KOPT-K1 (cell line): ENCODE data around the gene CITED4.

Experiments used
- H3K27ac ChIP-seq: fragments of 200-600 bp; sonication (generic); 2 replicates; pipeline ENCODE4 v1.5.1; 2016; ENCODE audit warnings: antibody characterized with exemption, mild to moderate bottlenecking, low read depth, low read length; ENCODE audit not compliant: poor library complexity, severe bottlenecking
- H3K36me3 ChIP-seq: fragments of 200-600 bp; sonication (generic); 2 replicates; pipeline ENCODE4 v1.5.1; 2017; ENCODE audit warnings: antibody characterized with exemption, mild to moderate bottlenecking, low read length, moderate library complexity; ENCODE audit not compliant: insufficient read depth
- H3K9me3 ChIP-seq: fragments of 200-600 bp; sonication (generic); 2 replicates; pipeline ENCODE4 v1.5.1; 2017; ENCODE audit warnings: antibody characterized with exemption, low read length, mild to moderate bottlenecking; ENCODE audit not compliant: insufficient read depth, poor library complexity, severe bottlenecking

CITED4 gene

DNA sequence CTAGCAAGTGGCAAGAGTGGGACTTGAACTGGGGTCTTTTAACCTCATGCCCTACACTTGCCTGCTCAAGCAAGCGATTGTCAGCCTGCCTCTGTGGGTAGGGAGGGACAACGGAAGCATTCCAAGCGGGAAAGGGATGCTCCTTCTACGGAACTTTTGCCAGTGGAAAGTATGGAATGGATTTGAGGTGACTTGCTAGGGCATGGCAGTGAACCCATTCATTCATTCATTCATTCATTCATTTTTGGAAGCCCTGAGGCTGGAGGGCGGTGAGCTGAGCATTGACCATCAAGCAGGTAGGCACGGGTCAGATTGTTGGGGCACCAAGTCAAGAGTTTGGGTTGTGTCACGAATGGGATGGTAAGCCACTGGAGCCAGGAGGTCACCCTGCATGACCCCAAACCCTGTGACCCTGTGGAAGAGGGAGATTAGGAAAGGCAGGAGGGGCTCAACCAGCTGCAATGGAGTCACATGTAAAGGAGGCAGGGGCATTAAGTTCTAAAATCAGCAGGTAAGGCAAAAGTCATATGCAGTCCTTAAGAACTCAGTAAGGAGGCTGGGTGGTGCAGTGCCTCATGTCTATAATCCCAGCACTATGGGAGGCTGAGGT lies 11.8 kb upstream of the CITED4 start:
- Histone ChIP-seq H3K36me3 (no peaks in the 10 kb centered on the region), H3K27ac (no peak overlapping the region), H3K9me3 (peaks cover 14% of the 10 kb centered on the region)

DNA sequence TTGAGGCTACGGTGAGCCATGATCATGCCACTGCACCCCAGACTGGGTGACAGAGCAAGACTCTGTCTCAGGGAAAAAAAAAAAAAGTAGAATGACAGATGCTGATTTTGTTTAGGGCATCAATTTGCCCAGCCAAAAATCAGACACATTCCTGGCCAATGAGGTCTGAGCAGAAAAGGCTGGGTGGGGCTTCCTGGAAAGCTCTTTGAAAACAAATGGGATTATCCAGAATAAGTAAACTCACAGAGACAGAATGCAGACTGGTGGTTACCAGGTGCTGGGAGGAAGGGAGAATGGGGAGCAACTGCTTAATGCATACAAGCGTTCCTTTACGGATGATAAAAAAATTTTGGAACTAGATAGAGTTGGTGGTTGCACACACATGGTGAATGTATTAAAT lies 10.1 kb upstream of the CITED4 start:
- H3K36me3 ChIP-seq = no peaks in the 10 kb centered on the region
- H3K9me3 ChIP-seq = peaks cover 14% of the 10 kb centered on the region
- no peak overlapping the region for H3K27ac ChIP-seq

DNA sequence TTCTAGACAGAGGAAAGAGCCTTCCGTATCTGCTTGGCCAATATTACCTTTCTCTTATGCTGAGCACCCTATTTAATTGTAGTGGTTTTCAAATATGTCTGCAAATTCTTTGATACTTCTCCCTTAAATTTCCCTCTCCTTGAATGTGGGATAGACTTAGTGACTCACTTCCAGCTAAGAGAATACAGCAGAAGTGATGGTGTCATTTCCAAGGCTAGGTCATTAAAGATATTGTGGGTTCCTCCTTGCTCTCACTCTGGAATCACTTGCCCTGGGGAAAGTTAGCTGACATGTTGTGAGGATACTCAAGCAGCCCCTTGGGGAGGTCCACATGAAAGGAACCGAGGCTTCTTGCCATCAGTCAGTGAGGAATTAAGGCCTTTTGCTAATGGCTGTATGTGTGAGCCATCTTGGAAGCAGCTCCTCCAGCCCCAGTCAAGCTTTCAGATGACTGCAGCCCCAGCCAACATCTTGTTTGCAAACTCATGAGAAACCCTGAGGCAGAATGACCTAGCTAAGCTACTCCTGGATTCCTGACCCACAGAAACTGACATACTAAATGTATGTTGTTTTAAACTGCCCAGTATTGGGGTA lies 8.1 kb upstream of the CITED4 start:
- Histone ChIP-seq H3K27ac (no peak overlapping the region), H3K36me3 (no peaks in the 10 kb centered on the region), H3K9me3 (no peaks in the 10 kb centered on the region)

DNA sequence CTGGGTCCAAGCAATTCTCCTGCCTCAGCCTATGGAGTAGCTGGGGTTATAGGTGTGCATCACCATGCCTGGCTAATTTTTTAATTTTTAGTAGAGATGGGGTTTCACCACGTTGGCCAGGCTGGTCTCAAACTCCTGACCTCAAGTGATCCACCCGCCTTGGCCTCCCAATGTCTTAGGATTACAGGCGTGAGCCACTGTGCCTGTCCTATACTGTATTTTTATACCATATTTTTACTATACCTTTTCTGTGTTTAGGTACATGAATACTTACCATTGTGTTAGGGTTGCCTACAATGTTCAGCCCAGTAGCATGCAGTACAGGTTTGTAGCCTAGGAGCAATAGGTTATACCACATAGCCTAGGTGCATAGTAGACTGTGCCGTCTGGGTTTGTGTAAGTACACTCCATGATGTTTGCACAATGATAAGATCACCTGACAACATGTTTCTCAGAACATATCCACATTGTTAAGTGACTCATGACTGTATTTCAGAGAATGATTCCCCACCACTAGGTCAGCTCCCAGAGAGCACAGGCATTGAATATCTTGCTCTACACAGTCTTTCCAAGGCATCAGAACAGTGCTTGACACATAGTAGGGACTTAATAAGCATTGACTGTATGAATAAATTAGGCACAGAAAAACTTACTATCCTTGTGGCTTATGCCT lies 6.0 kb upstream of the CITED4 start:
- Histone ChIP-seq H3K9me3 (no peaks in the 10 kb centered on the region), H3K36me3 (no peaks in the 10 kb centered on the region), H3K27ac (no peak overlapping the region)

DNA sequence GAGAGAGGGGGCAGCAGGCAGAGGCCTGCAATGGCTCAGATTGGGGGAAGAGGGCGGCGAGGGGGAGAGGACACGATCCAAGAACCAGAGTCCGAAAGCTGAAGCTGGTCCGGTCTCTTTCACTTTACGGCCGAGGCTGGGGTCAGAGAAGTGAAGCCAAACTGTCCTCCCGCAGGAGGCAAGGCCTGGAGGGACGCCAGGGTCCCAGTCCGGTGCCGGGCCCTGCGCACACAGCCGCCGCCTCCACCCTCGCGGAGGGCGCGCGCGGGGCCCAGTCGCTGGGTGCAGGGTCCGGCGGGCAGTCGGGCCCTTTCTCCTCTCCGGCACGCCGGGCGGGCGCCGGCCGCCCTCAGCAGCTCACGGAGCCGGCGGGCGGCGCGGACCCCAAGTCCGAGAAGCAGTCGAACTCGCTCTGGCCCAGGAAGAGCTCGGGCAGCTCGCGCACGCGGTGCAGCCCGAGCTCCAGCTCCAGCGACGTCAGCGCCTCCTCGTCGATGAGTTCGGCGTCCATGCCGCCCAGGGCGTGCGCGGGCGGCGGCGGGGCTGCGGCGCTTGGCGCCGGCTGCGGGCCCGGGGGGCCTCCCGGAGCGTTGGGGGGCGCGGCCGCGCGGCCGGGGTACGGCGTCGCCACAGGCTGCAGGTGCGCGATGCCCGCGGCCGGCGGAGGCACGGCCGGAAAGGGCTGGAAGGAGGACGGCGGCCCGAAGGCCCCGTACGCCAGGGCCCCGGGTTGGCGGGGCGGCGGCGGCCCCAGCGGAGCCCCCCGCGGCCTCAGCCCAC lies 749 bp downstream of the CITED4 start:
- Histone ChIP-seq H3K36me3 (no peaks in the 10 kb centered on the region), H3K9me3 (no peaks in the 10 kb centered on the region), H3K27ac (no peak overlapping the region)

DNA sequence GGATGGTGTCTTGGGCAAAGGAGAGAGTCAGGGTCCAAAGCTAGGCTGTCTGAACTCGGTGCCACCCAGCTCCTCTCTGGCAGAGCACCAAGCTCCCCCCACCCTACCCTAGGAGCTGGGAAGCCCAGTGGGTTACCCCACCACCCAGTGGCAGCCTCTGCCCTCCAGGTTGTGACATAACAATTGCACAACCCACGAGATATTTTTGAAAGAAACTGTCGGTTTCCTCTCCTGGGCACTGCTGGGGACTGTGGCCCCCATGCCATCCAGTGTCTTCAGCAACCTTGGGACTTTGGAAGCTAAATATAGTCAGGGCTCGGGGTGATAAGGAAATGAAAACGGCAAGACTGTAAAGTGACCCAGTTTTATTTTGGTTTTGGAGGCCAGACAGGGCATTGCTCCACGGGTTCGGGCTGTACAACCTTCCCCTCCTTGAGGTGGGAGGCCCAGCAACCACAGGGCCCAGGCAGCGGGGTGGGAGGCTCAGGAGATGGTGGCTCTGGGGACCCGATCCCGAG lies 1.4 kb downstream of the CITED4 start:
- H3K36me3 ChIP-seq = no peaks in the 10 kb centered on the region
- H3K27ac ChIP-seq = no peak overlapping the region
- H3K9me3 ChIP-seq = no peaks in the 10 kb centered on the region

DNA sequence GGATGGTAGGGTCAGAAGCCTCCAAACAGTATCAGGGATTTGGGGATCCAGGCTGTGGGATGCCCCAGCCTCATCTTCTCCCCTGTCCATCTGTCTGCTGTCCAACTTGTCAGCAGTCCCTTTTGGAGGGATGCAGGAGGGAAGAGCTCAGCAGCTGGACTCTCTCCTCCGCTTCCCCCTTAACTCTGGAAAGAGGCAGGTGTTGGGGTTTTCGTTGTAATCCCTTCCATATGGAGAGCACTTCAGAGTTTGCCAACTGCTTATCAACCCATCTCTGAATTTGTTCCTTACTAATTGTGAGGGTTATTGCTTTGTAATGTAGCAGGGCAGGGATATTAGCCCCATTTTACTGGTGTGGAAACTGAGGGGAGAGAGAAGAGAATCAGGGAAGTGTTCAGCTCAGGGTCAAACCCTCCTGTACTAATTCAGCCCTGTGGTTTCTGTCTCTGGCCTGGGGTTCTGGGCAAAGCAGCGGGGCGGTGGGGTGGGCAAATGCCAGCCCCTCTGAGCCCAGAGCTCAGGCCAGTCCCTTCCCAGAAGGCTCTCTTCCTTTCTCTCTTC lies 3.2 kb downstream of the CITED4 start:
- H3K36me3 ChIP-seq = no peaks in the 10 kb centered on the region
- H3K27ac ChIP-seq = no peak overlapping the region

DNA sequence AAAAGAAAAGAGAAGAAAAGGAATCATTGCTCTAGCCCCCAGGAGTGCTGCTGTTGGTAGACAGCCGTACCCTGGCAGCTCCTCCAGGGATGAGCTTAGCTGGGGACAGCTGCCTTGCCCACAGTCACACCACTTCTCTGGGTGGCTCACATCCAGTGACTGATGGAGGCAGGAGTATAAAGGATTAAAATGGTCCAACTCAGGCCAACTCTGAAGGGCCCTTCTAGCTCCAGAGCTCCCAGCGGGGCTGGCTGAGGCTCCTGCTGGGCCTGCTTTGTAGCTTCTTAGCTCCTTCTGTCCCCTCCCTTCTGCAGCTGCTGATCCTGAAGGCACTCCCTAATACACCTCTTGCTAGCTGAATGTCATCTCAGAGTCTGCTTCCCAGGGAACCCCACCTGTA lies 4.4 kb downstream of the CITED4 start:
- Histone ChIP-seq H3K27ac (no peak overlapping the region), H3K36me3 (no peaks in the 10 kb centered on the region), H3K9me3 (no peaks in the 10 kb centered on the region)

More for the DNA sequence above, 3.2 kb downstream of the CITED4 start:
- no peaks in the 10 kb centered on the region for H3K9me3 ChIP-seq

DNA sequence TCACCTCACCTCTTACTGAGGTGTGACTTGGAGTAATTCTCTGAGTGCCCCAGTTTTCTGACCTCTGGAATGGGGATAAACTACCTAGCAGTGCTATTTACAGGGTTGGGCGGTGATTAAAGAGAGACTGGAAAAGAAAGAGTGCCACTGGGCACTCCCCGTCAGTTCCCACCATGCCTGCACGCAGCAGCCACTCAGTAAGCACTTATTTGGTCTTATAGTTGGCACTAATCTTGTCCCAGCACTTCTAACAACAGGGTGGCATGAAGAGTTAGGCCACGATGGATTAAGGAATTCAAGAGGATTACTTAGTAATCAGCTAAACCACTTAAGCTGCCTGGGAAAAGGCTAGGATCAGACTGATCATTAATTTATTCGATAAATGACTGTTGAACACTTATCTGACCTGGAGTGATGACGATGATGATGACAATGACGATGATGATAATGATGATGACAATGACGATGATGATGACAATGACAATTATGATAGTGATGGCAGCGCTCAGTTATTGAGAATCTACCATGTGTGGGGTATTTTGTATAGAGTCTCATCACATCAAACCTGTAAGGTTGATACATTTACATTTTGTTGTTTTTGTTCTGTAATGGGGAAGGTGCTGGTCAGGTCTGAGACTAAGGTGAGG lies 5.4 kb downstream of the CITED4 start:
- Histone ChIP-seq H3K36me3 (no peaks in the 10 kb centered on the region), H3K9me3 (no peaks in the 10 kb centered on the region), H3K27ac (no peak overlapping the region)

DNA sequence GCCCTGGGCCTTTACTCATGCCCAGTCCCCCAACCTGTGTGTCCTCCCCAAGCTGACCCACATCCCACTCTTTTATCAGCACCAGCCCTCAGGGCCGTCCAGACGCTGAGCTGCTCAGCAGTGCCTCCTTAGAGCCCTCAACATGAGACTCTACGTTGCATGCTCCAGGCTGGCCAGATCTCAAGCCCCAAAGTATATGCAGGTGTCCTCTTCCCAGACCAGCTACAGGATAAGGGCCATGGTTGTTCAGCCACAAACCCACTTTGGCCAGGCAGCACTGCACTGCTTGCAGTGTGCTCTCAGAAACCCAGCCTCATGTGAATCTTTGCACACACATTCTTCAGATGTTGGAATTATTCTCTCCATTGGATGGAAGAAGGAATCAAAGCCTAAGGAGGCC lies 6.0 kb downstream of the CITED4 start:
- no peaks in the 10 kb centered on the region for H3K9me3 ChIP-seq
- H3K27ac ChIP-seq = no peak overlapping the region
- H3K36me3 ChIP-seq = no peaks in the 10 kb centered on the region

DNA sequence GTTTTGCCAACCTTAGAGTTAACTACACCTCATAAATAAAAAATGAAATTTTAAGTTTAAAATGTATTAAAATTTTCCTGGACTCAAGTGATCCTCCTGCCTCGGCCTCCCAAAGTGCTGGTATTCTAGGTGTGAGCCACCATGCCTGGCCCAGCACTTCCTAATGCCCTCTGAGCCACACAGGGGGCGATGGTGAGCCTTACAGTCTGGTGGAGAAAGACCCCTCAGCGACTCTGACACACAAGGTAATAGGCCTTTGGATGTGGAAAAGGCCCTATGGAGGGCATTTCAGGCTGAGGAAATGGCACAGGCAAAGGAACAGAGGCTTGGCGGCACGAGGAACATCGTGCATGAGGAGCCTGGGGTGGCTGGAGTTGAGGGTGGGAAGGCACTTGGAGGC lies 6.7 kb downstream of the CITED4 start:
- no peaks in the 10 kb centered on the region for H3K36me3 ChIP-seq
- no peak overlapping the region for H3K27ac ChIP-seq
- H3K9me3 ChIP-seq = no peaks in the 10 kb centered on the region

DNA sequence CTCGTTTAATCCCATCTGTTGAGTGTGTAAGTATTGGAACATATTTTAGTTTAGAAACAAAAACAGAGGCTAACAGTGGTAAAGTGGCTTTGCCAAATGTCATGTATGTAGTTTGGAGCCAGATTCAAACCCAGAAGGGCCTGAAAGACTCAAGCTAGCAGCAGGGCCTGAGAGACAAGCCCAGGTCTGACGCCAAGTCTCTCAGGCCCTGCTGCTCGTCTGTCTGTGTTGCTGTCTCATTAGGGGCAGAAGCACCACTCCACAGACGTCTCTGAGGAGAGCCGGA lies 8.3 kb downstream of the CITED4 start:
- Histone ChIP-seq H3K9me3 (no peaks in the 10 kb centered on the region), H3K27ac (no peak overlapping the region), H3K36me3 (no peaks in the 10 kb centered on the region)

DNA sequence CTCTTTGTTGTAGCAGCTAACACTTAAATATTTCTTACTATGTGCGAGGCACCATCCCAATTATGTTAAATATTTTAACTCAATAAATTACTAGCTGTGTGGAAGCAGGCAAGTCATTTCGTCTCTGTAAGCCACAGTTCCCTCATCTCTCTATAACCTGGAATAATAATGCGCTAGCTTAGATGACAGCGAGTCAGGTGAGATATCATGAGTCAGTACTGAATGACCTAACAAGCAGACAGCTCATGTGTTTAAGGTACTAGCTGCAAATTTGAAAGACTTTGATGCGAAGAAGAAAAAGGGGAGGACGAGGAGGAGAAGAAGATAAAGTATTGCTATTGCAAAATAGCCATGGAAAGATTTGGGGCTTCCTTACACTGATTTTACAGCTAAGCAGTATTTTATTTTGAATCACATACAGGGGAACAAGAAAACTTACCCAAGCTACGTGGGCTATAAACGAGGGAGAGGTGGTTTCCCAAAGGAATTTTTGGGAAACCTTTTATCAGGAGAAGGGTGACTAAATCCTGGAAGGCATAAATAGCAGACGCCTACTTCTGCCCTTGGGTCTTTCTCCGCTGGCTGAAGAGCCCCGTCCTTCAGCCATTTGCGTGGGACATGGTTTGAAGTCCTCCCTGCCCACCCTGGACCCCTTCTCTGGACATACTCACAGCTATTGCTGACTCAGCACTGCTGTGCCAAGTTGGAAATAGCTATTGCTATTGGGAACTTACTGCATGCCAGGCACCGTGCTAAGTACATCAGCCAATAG lies 8.9 kb downstream of the CITED4 start:
- Histone ChIP-seq H3K36me3 (no peaks in the 10 kb centered on the region), H3K27ac (no peak overlapping the region), H3K9me3 (no peaks in the 10 kb centered on the region)

DNA sequence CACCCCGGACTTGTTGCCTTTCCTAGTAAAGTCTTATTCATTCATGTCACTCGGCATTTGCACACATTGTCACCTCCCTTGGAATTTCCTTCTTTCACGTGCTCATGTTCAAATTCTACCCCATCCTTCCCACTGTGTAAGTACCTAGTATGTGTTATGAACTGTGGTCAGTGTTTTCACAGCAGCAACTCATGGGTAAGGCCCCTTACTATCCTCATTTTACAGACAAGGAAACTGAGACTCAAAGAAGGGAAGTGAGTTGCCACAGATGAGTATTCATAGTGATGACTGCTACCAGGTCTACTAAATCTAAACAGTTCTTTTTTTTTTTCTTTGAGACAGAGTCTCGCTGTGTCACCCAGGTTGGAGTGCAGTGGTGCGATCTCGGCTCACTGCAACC lies 10.5 kb downstream of the CITED4 start:
- no peaks in the 10 kb centered on the region for H3K36me3 ChIP-seq
- H3K27ac ChIP-seq = no peak overlapping the region
- no peaks in the 10 kb centered on the region for H3K9me3 ChIP-seq
